Transverse colon (tissue), 4 donors: ENCODE measurements around the gene GALNT17. TPM values are rescaled to one million over a fixed set of nuclear protein-coding genes. Genes with fewer than 3 reads are reported as not detected.
A peak's percentile ranks its signal among the peaks of the same experiment; 100 is the strongest.

Experiments
- DNase-seq: peaks from one replicate; pipeline ENCODE4 v3.0.0-alpha.2; 2019
- H3K27ac ChIP-seq, 4 donors: fragments of 200-600 bp; sonication (generic); 2 replicates each; pipeline ENCODE4 v1.5.1; 2016 to 2018; ENCODE audit warnings: inconsistent platforms in 4 of 4
- H3K27me3 ChIP-seq: fragments of 200-600 bp; sonication (generic); 2 replicates; pipeline ENCODE4 v1.5.1; 2017; ENCODE audit warnings: inconsistent platforms
- H3K36me3 ChIP-seq, 4 donors: fragments of 200-600 bp; sonication (generic); 2 replicates each; pipeline ENCODE4 v1.5.1; 2017 to 2019; ENCODE audit warnings: inconsistent platforms in 4 of 4
- H3K4me1 ChIP-seq, 4 donors: fragments of 200-600 bp; sonication (generic); 2 replicates each; pipeline ENCODE4 v1.5.1; 2017 to 2020; ENCODE audit warnings: inconsistent platforms in 4 of 4
- H3K4me3 ChIP-seq, 4 donors: fragments of 200-600 bp; sonication (generic); 1 replicate in 1 of 4; 2 replicates in 3 of 4; pipeline versions ENCODE4 v1.5.1 to v1.6.1; 2017 to 2019; ENCODE audit warnings: inconsistent platforms in 4 of 4
- H3K9me3 ChIP-seq, 2 donors: fragments of 200-600 bp; sonication (generic); 2 replicates each; pipeline ENCODE4 v1.5.1; 2017 to 2019; ENCODE audit warnings: inconsistent platforms in 2 of 2
- EP300 ChIP-seq: sonication (generic); formaldehyde crosslinking; IDR thresholded peaks from one replicate; pipeline ENCODE4 v1.6.1; 2017; ENCODE audit warnings: antibody characterized with exemption, low read depth
- POLR2A ChIP-seq: fragments of 450-650 bp; IDR thresholded peaks from one replicate; pipeline ENCODE4 v1.6.1; 2016; ENCODE audit warnings: antibody characterized with exemption, mild to moderate bottlenecking, moderate library complexity
- POLR2AphosphoS5 ChIP-seq, 3 donors: sonication (generic); formaldehyde crosslinking; IDR thresholded peaks; one replicate each; pipeline ENCODE4 v1.6.1; 2016; ENCODE audit warnings: antibody characterized with exemption in 3 of 3
- WGBS, 2 donors: methylation state at CpG; one replicate each; pipeline ENCODE4 v1.1.5; 2018; ENCODE audit warnings: low coverage in 1 of 2; 5-methylcytosine and 5-hydroxymethylcytosine counted together
- in situ Hi-C, 4 donors: fragments of 200-750 bp; cut with MboI; loops; one replicate each; pipeline versions ENCODE4 v1.15.0 to v1.15.1; 2017; ENCODE audit warnings: low sequenced_read_pairs in 3 of 4, low pct_ligation_motif_present in 1 of 4, low pct_unique_long_range_greater_than_20kb in 1 of 4
- intact Hi-C: fragments of 100-400 bp; cut with DNase I; formaldehyde crosslinking; loops from one replicate; pipeline ENCODE4 v1.15.1; 2023; ENCODE audit warnings: low total_unique reads
- total RNA-seq, 4 donors: library from RNA; depleted of rRNA; stranded (reverse); fragments of >200 nt; gene quantifications; one replicate each; pipeline ENCODE4 v1.1.0, GENCODE V29; 2016
- TF ChIP-seq, protein P1 (sequence below), 5 experiments: fragments of 200-600 bp in 3 of 5; fragments of 450-650 bp in 2 of 5; sonication (generic) in 3 of 5; IDR thresholded peaks; 1 replicate in 2 of 5; 2 replicates in 3 of 5; pipeline ENCODE4 v1.5.1; 2016 to 2017; ENCODE audit warnings: antibody characterized with exemption in 5 of 5, inconsistent platforms in 3 of 5, mild to moderate bottlenecking in 2 of 5, moderate library complexity in 1 of 5

The GALNT17 gene
- total RNA-seq, 4 donors from 2014 or later = 2.6 to 6.6 (median 5.7) TPM

DNA sequence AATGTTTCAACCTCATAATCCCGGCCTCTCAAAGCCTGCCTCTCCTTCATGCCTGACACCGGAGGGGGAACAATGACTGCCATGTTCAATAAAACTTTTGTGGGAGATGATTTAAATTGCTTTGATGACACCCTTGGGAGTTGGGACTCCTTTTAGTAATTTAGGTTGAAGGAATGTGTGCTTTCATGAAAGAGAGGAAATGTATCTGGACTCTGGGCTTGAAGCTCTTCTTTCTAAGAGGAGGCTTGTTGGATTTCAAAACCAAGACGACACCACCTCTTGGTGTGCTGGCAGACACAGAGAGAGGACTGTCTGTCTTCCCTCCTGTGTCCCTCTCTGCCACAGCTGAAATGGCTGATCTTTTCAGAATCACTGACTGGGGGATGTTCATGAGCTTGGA, 168.1 kb downstream of the GALNT17 start:
- Histone ChIP-seq H3K27me3 (no peaks in the 10 kb centered on the region), H3K9me3 (no peaks in the 10 kb centered on the region), H3K36me3 (no peaks in the 10 kb centered on the region), H3K27ac (no peak overlapping the region), H3K4me3 (no peak overlapping the region), H3K4me1 (peaks cover 0 to 4% (median 0%) of the 10 kb centered on the region in 4 donors)
- 62 to 83% methylated on average over 2 to 3 of the region's 3 CpGs for WGBS, 2 donors
- no peak for TF ChIP-seq EP300
- TF ChIP-seq POLR2A = no peak
- TF ChIP-seq POLR2AphosphoS5 (IDR thresholded peaks at IDR 0.05) = no peak
- TF ChIP-seq, protein P1, sequence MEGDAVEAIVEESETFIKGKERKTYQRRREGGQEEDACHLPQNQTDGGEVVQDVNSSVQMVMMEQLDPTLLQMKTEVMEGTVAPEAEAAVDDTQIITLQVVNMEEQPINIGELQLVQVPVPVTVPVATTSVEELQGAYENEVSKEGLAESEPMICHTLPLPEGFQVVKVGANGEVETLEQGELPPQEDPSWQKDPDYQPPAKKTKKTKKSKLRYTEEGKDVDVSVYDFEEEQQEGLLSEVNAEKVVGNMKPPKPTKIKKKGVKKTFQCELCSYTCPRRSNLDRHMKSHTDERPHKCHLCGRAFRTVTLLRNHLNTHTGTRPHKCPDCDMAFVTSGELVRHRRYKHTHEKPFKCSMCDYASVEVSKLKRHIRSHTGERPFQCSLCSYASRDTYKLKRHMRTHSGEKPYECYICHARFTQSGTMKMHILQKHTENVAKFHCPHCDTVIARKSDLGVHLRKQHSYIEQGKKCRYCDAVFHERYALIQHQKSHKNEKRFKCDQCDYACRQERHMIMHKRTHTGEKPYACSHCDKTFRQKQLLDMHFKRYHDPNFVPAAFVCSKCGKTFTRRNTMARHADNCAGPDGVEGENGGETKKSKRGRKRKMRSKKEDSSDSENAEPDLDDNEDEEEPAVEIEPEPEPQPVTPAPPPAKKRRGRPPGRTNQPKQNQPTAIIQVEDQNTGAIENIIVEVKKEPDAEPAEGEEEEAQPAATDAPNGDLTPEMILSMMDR (IDR thresholded peaks at IDR 0.05) = no peak
- intact Hi-C loops = no loop called here
- DNase-seq = no peak
- in situ Hi-C loops = no loop called here

DNA sequence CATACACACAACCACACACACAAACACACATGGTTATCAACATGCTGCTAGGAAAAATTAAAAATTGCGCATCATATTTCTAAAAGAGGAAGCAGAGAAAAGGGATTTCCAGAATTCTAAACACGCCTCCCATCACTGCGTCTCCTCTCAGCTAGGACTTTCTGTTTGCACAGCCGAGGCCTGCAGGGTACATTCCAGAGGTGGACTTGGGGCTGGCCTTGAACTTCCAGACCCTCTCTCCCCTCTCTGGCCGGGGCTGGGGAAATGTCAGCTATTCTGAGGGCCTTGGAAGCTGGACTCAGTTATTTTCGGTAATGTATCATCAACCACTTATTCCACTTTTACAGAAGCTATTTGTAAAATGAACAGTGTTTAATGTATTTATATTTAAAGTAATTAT, 168.7 kb downstream of the GALNT17 start:
- Histone ChIP-seq H3K36me3 (no peaks in the 10 kb centered on the region), H3K4me3 (no peak overlapping the region), H3K27ac (peak overlapping the region in 1 of 4 donors; percentile 8), H3K27me3 (no peaks in the 10 kb centered on the region), H3K9me3 (no peaks in the 10 kb centered on the region), H3K4me1 (peaks cover 0 to 4% (median 0%) of the 10 kb centered on the region in 4 donors)
- WGBS, 2 donors = 44 to 58% methylated on average over 6 of the region's 6 CpGs
- in situ Hi-C loops = no loop called here
- no peak for DNase-seq
- intact Hi-C loops = no loop called here
- TF ChIP-seq POLR2A = no peak
- no peak for TF ChIP-seq EP300

DNA sequence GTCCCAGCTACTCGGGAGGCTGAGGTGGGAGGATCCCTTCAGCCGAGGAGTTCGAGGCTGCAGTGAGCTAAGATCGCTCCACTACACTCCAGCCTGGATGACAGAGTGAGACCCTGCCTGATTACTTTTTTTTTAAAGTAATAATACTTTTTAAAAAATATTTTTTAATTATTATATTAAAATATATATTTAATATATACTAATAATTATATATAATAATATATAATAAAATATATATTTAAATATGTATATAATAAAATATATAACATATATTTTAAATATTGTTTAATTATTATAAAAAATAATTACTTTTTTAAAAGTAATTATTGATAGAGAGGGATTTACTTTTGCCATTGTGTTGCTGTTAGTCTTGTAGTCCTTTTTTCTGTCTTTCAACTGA, 169.2 kb downstream of the GALNT17 start:
- Histone ChIP-seq H3K36me3 (no peaks in the 10 kb centered on the region), H3K4me1 (peaks cover 0 to 4% (median 0%) of the 10 kb centered on the region in 4 donors), H3K4me3 (no peak overlapping the region), H3K9me3 (no peaks in the 10 kb centered on the region), H3K27me3 (no peaks in the 10 kb centered on the region), H3K27ac (no peak overlapping the region)
- TF ChIP-seq, protein P1 (IDR thresholded peaks at IDR 0.05) = no peak
- TF ChIP-seq POLR2A (no peak), POLR2AphosphoS5 (IDR thresholded peaks at IDR 0.05) (no peak), EP300 (no peak)
- 83 to 85% methylated on average over 4 of the region's 4 CpGs for whole genome bisulfite sequencing, 2 donors
- in situ Hi-C loops (no loop called here), intact Hi-C loops (no loop called here)
- DNase-seq = no peak

DNA sequence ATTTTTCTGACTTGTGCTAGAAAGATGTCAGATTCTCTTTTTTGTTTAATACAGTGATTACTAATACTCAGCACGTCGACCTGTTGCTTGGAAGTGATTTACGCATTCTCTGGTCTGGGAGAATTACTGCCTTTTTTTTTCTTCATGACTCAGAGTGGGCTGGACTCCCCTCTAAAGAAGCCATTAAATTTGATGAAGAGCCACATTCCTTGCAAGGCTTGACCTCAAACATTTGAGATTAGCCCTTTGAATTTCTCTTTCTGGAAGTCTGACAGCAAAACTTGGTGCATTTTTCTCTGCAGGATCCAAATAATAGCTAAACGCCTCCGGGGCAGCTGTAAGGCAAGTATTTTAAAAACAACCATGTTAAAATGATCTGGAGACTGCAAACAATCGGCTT, 171.6 kb downstream of the GALNT17 start:
- Histone ChIP-seq H3K27ac (peak overlapping the region in 1 of 4 donors; percentile 22), H3K36me3 (no peaks in the 10 kb centered on the region), H3K4me1 (peaks cover 0 to 9% (median 0%) of the 10 kb centered on the region in 4 donors), H3K4me3 (no peak overlapping the region), H3K27me3 (no peaks in the 10 kb centered on the region), H3K9me3 (no peaks in the 10 kb centered on the region)
- in situ Hi-C loops = no loop called here
- intact Hi-C loops = no loop called here
- 32 to 34% methylated on average over 4 to 6 of the region's 6 CpGs for WGBS, 2 donors
- TF ChIP-seq POLR2A (no peak), EP300 (no peak), POLR2AphosphoS5 (IDR thresholded peaks at IDR 0.05) (no peak)
- TF ChIP-seq, protein P1 (IDR thresholded peaks at IDR 0.05) = no peak
- no peak for DNase-seq

DNA sequence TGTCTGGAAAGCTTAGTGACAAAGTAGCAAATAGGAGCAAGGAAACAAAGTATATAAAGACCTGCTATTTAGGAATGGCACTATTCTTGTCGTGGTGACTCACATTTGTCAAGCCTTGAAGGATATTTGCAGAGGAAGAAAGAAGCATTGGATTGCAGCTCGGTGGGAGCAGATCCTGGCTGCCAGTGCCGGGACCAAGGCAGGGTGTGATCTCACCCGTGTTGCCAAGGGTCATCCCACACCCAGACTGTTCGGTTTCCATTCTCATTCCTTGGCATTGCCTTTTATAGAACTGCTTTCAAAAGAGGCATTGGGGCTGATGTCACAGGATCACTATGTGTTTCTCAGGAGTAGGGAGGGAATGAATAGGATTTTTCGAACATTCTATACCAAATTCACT, 176.2 kb downstream of the GALNT17 start:
- H3K9me3 ChIP-seq = no peaks in the 10 kb centered on the region
- WGBS, 2 donors = 15 to 27% methylated on average over 3 to 6 of the region's 6 CpGs
- TF ChIP-seq POLR2AphosphoS5 (IDR thresholded peaks at IDR 0.05) = peak in 1 of 3 donors; percentile 36
- TF ChIP-seq, protein P1 (IDR thresholded peaks at IDR 0.05) = no peak
- in situ Hi-C loops (no loop called here), intact Hi-C loops (no loop called here)
- peak overlapping the region; percentile 23 to 56 (median 44) for H3K27ac ChIP-seq
- peaks cover 0 to 9% (median 0%) of the 10 kb centered on the region in 4 donors for H3K4me1 ChIP-seq
- no peak overlapping the region for H3K4me3 ChIP-seq
- H3K27me3 ChIP-seq = no peaks in the 10 kb centered on the region
- DNase-seq = no peak
- no peaks in the 10 kb centered on the region for H3K36me3 ChIP-seq
